A673 (cell line): ENCODE measurements around the gene PPCS.

ENCODE experiments used
- CTCF ChIP-seq: fragments of 300-800, 200-600 bp; sonication (generic); conservative IDR thresholded peaks from 2 replicates; pipeline ENCODE4 v1.5.1; 2017; ENCODE audit warnings: low read depth, mild to moderate bottlenecking, antibody characterized with exemption, low read length, moderate library complexity, mixed read lengths
- EZH2 ChIP-seq: fragments of 200-600 bp; sonication (generic); IDR thresholded peaks from 2 replicates; pipeline ENCODE4 v1.6.1; 2017; ENCODE audit warnings: borderline replicate concordance, low read depth, mild to moderate bottlenecking, mixed read lengths, antibody characterized with exemption, low read length; ENCODE audit not compliant: poor library complexity, severe bottlenecking

- TF ChIP-seq CTCF (peak; percentile 32; the same call in 1 of the 2 replicates), EZH2 (no peak)
Measured at GRCh38 chr1:42479621-42480020, 23.3 kb downstream of the PPCS start.
